SW480 (cell line): ENCODE measurements around the gene NBPF20.
A peak's percentile ranks its signal among the peaks of the same experiment; 100 is the strongest.
"Not testable (repeated sequence)": the region's sequence is repeated elsewhere in the genome, so short reads cannot be mapped to it uniquely, and the experiment has no call there.

Experiments used
- DNase-seq: peaks from one replicate; pipeline ENCODE4 v3.0.0-alpha.2; 2016; ENCODE audit warnings: low spot score

The NBPF20 gene

GRCh38 chr1:145425436-145426029, at the start of gene NBPF20:
TSS of gene NBPF20 (minus strand) at chr1:145425603. CDS start at chr1:145405272, 20,331 bp downstream.
- DNase-seq, result peak; percentile 77

GRCh38 chr1:145474837-145475368, 49.5 kb upstream of the NBPF20 start:
- DNase-seq, result not testable (repeated sequence)

- not testable (repeated sequence) for DNase-seq
These were observed 47.3 kb upstream of the NBPF20 start for GRCh38 chr1:145472731-145473130.

- not testable (repeated sequence) for DNase-seq
These were observed 46.0 kb upstream of the NBPF20 start for GRCh38 chr1:145471365-145471764.

- DNase-seq, result peak; percentile 90
These were observed 40.2 kb upstream of the NBPF20 start for GRCh38 chr1:145465405-145466144.

- DNase-seq, result not testable (repeated sequence)
These were observed 39.4 kb upstream of the NBPF20 start for GRCh38 chr1:145464708-145465336.

GRCh38 chr1:145464017-145464416, 38.6 kb upstream of the NBPF20 start:
- not testable (repeated sequence) for DNase-seq

GRCh38 chr1:145460684-145461083, 35.3 kb upstream of the NBPF20 start:
- DNase-seq, result not testable (repeated sequence)

GRCh38 chr1:145460048-145460447, 34.6 kb upstream of the NBPF20 start:
- not testable (repeated sequence) for DNase-seq

- DNase-seq, result not testable (repeated sequence)
These were observed 34.2 kb upstream of the NBPF20 start for GRCh38 chr1:145459591-145459990.

GRCh38 chr1:145459063-145459462, 33.7 kb upstream of the NBPF20 start:
- DNase-seq, result not testable (repeated sequence)

GRCh38 chr1:145454824-145455177, 29.4 kb upstream of the NBPF20 start:
- DNase-seq, result not testable (repeated sequence)

- DNase-seq, result not testable (repeated sequence)
These were observed 28.7 kb upstream of the NBPF20 start for GRCh38 chr1:145453873-145454823.

- not testable (repeated sequence) for DNase-seq
These were observed 27.1 kb upstream of the NBPF20 start for GRCh38 chr1:145452506-145452905.

GRCh38 chr1:145451914-145452313, 26.5 kb upstream of the NBPF20 start:
- not testable (repeated sequence) for DNase-seq

GRCh38 chr1:145445219-145445618, 19.8 kb upstream of the NBPF20 start:
- not testable (repeated sequence) for DNase-seq

- not testable (repeated sequence) for DNase-seq
These were observed 16.9 kb upstream of the NBPF20 start for GRCh38 chr1:145442340-145442739.

- not testable (repeated sequence) for DNase-seq
These were observed 6.2 kb upstream of the NBPF20 start for GRCh38 chr1:145431363-145432256.

GRCh38 chr1:145430830-145431229, 5.4 kb upstream of the NBPF20 start:
- not testable (repeated sequence) for DNase-seq

GRCh38 chr1:145429329-145429728, 3.9 kb upstream of the NBPF20 start:
- not testable (repeated sequence) for DNase-seq
